ENCODE results near the gene ADAD2.

Gene ADAD2

DNA sequence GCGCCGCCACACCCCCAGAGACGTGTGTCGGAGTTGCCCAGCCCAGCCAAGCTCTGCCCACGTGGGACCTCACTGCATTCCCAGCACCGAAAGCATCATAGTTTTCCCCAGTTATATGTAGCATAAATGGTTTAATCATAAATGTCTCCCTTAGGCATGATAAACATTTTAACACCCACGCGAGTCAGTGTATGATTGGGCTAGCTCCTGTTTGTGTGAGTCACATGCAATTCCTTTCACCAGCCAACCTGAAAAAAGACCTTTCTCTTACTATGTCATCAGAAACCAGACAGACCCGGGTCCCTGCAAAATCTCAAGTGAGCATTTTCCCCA, 13.2 kb upstream of the ADAD2 start:
- no peak for DNase-seq

DNA sequence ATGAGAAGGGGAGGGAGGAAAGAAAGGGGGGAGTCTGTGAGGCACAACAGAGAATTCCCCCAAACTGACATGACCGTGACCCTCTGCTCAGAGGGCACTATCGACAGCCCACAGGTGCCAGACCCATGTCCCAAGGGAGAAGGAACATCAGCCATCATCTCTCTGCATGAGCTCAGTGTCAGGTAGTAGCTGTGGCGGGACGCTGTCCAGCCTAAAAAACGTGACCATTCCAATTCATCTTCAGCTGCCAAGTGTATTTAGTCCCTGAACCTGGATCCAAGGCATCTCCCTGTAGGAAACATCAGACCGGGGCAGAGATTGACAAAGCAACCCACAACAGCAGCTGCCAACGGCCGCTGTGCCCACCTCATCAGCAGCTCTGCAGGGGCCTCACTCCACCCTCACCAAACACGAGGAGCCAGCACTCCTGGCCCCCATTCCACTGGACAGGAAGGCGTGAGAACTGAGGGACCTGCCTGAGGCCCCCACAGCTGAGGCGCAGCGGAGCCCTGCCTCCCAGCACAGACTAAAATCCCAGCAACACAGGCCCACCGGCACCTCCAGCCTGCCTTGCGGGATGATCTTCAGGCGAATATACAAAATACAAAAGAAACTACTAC, 12.7 kb upstream of the ADAD2 start:
- DNase-seq: no peak

DNA sequence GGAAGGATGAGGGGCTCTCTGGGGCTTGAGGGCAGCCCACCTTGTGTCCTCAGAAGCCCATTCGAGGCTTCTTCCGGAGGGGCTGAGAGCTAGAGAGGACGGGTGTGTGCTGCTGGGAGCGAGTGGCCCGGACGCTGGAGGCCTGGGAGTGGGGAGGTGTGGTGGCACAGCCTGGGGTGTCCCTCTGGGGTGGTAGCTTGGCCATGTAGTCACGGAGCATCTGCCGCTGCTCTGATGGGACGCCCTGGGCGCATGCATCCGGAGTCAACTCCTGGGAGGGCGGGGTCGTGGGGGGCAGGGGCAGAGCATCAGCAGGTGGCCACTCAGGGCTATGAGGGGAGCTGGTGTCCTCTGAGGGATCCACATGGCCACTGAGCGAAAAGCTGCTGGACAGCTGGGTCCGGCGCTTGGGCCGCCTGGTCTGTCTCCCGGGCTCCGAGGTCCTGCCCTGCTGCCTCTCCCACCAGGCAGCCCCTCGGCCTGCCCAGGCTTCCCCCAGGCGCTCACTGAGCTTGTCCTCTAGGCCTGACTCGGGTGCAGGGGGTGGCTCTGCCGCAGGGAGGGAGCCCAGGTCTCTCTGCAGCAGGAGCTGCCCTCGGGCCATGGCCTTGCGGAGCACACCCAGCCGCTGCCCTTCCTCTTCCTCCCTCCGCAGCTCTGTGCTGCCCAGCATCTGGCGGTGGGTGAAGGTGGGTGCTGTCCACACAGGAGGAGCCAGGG, 11.9 kb upstream of the ADAD2 start:
- no peak for DNase-seq

DNA sequence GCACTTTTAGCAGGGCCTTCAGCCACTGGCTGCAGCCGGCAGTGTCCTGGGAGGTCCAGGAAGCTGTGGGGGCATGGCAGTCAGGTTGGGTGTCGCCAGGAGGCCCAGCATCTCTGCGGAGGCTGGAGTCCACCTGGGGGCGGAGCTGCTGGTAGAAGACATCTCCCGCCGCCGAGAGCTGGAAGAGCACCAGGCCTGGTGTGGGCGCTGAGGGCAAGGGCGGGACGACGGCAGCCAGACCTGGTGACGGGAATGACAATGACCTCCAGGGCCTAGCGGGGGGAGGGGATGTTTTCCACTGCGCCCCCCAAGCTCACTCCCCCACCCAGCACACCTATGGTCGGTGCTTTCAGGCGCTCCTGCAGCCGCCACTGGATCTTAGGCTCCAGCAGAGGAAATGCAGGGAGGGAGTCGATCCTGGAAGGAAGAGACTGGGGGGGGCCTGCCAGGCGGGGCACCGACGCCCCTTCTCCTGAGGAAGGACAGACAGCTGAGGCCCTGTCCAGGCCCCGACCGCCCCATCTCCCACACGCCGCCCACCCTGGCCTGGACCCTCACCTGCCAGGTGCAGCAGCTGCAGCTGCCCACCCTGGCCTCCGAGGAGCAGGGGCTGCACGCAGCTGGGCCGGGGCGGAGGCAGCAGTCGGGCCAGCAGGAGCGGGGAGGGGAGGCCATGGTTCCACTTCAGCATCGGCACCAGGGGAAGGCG, 11.2 kb upstream of the ADAD2 start:
- no peak for DNase-seq

DNA sequence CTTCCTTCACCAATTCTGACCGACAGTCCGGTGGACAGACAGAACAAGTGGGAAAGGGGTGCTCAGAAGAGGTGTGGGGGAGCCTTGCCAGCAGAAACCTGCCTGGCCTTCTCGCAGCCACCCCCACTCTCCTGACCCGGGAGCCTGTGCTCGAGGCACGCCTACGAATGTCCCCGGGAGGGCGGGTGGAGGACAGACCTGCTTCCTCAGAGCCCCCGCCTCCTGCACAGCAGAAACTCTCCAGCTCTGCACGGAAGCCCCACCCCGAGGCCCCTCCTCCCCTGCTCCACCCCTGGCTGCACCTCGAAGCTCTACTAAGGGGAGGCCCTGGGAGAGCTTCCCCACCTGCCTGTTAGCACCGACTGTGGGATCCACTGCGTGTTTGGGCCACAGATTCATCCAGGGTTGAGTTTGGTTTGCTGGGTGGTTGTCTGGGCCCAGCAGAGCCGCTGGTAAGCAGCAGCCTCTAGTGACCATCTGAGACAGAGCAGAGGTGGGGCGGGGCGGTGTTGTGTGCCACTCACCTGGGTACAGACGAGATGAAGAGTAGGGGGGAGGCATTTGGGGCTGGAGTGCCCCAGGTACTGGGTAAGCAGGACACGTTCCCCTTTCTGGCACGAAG, 10.3 kb upstream of the ADAD2 start:
- DNase-seq: no peak

DNA sequence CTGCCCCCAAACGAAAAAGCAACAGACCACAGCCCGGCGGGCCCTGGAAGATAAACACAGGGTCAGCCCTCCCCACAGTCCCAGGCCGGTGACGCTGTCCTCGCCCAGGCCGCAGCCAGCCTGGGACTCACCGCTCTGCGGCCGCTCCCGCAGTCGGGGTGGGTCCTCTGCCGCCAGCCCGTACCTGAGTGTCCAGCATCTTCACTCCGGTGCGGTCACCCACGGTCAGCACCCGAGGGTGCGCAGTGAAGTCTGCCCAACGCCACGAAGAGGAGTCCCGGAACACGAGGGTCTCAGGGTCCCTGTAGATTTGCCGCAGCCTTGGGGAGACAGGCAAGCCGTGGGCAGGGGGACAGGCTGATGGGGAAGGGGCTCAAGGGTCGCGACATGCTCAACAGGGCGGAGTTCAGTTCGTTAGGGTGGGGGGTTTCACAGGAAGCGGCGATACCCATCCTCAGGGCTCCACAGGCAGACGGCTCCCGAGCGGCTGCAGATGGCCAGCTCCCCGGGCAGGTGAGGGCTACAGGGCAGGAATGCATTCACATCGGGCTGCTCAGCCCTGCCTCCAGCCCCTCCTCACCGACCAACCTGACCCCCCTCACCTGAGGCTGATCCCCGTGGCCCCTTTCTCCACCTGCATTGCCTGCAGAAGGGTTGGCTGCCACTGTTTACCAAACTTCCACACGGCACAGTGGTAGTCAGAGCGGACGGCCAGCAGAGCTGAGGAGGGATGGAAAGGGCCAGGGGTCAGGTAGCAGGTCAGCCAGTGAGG, 9.6 kb upstream of the ADAD2 start:
- DNase-seq: no peak

DNA sequence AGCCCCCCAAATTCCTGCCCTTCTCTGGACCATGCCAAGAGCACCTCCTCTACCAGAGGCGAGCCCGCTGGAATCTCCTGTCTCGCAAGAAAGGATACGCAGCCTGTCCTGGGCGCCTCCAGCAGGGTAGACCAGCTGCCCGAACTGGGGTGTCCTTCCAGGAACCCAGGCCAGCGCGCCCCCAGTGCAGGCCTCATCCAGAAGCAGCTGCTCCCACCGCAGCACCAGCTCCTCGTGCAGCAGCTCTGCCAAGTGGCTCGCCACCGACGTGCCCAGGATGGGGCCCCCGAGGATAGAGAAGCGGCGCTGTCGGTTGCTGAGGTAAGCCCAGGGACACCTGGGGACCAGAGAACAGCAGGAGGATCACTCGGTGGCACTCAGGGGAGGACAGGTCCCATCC, 8.9 kb upstream of the ADAD2 start:
- DNase-seq: no peak

DNA sequence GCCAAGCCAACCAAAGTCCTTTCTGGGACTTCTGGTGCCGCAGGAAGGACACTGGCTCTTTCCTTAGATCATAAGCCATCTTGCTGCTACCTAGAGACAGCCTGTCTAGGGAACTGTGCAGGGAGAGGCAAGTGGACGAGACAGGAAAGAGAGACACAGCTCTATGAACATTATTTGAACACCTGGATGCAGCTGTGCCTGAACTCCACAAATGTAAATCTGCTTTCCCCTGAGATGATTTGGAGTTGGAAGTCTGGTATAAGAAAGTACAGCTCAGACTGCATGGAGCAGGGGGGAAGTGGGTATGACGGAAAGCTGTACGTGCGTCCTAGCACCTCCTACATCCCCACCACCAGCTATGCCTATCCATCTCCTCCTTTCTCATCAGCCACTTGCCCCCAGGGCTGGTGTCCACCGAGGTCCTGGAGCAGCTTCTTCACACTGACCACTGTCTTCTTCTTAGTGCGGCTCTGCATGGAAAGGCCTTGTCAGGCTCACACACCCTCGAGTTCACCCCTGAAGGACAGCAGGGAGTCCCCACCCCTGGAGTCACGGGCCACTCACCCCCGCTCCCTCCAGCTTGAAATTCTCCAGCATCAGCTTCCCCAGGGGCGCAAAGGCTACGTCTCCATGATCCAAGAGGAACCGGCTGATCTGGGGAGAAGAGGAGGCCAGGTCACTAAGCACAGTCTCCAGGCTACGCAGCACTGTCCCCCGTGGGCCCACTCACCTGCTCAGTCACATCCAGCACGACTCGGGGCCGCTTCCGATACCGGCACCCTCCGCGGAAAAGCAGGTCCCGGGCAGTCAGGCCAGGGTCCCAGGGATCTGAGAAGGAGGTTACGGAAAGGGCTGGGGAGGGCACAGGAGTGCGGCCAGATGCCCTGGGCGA, 8.0 kb upstream of the ADAD2 start:
- no peak for DNase-seq

DNA sequence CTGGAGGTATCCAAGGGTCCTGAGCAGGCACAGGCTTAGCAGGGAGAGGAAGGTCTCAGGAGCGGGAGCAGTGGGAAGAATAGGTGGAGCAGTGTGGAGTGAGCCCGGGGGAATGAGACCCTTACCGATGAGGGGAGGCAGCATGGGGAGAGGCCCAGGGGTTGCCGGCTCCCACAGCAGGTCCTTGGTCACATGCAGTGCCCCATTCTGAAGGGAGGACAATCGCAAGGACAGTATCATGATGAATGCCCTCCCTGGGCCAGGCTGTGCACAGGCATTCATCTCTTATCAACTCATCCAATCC, 7.4 kb upstream of the ADAD2 start:
- no peak for DNase-seq

DNA sequence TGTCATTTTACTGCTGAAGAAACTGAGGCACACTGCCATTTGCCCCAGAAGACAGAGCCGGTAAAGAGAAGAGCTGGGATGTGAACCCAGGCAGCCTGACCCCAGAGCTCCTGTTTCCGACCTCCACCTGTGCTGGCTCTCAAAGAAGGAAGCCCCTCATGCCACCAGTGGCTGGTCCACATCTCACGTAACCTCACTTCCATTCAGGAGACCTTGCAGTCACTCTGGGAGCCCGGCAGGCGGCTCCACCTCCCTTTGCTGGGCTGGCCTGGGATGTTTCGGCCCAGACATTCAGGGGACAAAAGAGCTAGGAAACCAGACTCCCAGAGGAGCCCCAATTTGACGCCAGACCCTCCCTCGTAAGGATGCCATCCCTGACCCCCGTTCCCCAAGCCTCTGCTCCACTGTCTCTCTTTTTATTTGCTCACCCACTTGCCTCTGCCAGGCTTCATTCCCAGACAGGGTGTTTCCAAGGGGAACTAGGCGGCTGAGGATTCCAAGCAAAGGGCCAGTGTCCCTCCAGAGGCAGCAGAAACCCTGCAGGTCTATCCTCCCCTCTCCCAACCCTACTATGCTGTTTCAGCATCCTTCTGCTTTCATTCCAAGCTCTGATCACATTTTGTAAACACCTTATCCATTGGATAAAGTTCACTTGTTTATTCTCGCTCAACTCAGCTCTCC, 6.9 kb upstream of the ADAD2 start:
- DNase-seq: no peak

DNA sequence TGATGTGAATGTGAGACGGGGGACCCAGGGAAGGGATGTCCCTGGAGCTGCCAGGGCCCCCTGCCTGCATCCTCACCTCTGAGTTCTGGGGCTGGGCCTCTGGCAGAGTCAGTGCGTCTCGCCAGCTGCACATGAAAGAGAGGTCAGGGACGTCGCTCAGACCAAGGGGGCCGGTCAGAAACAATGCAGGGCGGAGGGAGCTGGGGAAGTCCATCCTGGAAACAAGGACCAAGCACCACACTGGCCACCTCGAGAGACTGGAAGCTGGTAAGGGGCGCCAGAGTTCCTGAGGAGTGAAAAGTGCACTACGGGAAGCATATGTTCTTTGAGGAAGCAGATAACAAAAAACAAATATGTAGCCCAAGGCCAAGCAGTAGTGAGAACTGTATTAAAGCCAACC, 6.2 kb upstream of the ADAD2 start:
- no peak for DNase-seq

DNA sequence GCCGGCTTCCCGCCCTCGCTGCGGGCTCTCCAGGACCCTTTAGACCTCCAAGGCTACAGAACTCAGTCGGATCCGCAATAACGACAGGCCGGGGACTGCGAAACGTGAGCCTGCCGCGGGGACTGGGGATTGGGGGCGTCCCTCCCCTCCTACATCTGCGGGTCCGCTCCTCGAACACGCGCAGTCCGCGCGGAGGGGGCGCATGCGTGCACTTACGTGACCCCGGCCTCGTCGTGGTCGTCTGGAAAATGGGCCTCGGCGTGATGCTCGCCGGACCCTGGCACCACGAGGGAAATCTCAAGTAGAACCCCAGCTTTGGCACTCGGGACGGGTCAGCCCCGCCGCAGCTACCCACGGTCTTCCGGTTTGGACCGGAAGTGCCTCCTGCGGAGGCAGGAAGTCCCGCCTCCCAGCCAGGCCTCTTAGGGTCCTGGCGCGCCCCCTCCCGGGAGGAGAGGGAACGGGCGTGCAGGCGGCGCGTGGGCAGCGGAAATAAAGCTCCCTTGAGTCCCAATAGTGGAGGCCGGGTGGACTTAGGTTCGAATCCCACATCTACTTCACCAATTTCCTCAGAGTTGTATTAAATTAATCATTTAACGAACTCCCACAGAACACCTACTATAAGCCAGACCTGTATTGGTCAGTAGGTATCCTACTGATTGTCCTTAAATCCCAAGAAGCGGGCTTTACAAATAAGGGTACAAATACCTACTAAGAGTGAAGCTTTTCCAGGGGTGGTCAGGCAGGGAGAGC, 4.1 kb upstream of the ADAD2 start, which contains the start of gene TAF1C:
Gene TAF1C (minus strand): TSS at position 373 of the 753 bp plus-strand sequence. CDS start 2,069 bp downstream, outside the sequence.
- DNase-seq: peak; percentile 93

DNA sequence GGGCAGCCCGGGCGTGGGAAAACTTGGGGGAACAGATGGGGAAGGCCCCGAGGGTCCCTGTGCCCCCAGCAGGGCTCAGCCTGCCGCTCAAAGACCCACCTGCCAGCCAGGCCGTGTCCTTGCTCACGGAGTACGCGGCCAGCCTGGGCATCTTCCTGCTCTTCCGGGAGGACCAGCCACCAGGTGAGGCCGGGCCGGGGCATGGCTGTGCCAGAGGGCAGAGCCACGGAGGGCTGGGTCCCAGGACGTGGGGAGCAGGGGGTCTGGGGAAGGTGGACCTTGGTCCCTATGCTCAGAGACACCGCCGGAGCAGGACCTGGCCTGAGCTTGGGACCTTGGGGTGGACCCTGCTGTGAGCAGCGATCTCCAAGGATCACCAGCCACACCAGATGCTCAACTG, 509 bp downstream of the ADAD2 start:
- no peak for DNase-seq

DNA sequence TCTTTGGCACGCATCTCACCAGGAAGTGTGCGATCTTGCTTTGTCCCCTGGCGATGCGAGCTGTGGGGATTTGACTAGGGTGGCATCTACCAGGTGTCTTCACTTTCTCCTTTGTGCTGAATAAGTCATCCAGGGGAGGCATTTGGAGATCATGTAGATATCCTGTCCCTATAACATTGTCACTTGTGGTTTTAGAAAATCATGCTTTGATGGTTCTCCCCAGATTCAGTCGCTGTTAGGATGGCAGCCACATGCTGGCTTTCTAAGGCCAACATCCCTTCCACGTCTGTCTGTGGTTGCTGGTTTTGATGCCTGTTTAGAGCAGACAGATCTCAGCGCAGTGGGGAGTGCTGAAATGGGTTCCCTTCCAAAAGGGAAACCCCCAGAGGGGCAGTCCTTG, 2.5 kb downstream of the ADAD2 start:
- DNase-seq: no peak

DNA sequence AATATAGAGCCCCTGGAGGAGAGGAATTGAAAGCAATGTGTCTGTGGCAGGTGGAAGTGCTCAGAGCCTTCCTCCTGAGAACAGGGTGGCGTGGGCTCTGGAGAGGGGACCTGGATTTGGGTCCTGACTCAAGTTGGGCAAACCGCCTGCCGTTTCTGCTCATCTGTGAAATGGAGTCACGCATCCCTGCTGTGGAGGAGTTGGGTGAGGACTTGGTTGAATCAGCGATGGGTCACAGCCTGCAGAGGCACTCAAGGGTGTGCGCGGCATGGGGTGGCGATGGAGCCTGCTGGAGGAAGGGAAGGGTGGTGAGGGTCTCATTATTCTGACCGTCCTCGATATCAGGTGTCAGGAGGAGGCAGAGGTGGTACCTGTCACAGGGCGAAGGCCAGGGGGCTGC, 3.1 kb downstream of the ADAD2 start:
- DNase-seq: no peak

DNA sequence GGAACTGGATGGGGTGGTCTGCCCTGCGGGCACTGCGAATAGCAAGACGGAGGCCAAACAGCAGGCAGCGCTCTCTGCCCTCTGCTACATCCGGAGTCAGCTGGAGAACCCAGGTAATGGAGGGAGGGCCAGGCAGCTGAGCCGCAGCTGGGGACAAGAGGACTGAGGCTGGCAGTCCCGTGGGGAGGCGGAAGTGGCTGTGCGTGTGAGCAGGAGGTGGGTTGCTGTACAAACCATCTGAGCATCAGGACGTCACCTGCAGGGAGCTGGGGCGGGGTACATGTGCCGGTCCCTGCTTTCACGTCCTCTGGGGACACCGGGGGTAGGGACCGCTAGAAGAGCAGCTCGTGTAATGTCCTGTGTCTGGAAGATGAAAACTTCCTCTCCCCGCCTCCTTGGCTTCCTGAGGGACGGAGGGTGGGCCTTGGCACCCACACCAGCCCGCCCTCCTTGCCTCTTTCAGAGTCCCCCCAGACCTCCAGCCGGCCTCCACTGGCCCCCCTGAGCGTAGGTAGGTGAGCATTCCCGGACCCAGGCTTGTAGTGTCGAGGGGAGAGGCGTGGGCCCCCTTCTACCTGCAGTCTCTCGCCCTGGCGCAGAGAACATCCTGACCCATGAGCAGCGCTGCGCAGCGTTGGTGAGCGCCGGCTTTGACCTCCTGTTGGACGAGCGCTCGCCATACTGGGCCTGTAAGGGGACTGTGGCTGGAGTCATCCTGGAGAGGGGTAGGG, 3.7 kb downstream of the ADAD2 start:
- DNase-seq: no peak

DNA sequence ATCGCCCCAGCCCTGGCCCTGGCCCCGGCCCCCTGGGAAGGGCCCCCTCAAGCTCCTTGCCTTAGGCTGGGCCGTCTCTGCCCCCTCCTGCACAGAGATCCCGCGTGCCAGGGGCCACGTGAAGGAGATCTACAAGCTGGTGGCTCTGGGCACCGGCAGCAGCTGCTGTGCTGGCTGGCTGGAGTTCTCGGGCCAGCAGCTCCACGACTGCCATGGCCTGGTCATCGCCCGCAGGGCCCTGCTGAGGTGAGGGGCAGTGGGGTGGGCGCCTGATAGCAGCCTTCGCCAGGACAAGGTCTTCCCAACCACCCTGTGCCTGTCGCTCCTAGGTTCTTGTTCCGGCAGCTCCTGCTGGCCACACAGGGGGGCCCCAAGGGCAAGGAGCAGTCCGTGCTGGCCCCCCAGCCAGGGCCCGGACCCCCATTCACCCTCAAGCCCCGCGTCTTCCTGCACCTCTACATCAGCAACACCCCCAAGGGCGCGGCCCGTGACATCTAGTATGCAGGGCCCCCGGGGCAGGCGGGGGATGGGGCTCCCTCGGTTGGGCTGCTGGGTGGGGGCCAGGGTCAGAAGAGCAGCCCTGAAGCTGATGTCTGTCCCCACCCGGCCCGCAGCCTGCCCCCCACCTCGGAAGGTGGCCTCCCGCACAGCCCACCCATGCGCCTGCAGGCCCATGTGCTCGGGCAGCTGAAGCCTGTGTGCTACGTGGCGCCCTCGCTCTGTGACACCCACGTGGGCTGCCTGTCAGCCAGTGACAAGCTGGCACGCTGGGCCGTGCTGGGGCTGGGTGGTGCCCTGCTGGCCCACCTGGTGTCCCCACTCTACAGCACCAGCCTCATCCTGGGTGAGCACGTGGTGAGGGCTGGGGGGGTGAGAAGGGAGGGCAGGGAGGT, 4.5 kb downstream of the ADAD2 start:
- DNase-seq: no peak

DNA sequence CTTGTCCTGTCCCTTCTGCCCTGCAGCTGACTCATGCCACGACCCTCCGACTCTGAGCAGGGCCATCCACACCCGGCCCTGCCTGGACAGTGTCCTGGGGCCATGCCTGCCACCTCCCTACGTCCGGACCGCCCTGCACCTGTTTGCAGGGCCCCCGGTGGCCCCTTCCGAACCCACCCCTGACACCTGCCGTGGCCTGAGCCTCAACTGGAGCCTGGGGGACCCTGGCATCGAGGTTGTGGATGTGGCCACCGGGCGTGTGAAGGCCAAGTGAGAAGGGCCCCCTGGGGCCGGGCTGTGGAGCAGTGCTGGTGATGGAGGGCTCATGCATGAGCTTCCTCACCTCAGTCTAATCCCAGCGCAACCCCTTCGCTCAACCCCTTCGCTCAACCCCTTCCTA, 5.1 kb downstream of the ADAD2 start:
- DNase-seq: no peak
